ENCODE measurements around the gene DCAF11. TPM values are rescaled to one million over a fixed set of nuclear protein-coding genes. Genes with fewer than 3 reads are reported as not detected.
A peak's percentile ranks its signal among the peaks of the same experiment; 100 is the strongest.

The DCAF11 gene
- total and polyA plus RNA-seq, 2 of the 13 experiments (the other 11 are each of a cell fraction or from before 2014, with no cell fraction given) = 150 to 257 TPM

DNA sequence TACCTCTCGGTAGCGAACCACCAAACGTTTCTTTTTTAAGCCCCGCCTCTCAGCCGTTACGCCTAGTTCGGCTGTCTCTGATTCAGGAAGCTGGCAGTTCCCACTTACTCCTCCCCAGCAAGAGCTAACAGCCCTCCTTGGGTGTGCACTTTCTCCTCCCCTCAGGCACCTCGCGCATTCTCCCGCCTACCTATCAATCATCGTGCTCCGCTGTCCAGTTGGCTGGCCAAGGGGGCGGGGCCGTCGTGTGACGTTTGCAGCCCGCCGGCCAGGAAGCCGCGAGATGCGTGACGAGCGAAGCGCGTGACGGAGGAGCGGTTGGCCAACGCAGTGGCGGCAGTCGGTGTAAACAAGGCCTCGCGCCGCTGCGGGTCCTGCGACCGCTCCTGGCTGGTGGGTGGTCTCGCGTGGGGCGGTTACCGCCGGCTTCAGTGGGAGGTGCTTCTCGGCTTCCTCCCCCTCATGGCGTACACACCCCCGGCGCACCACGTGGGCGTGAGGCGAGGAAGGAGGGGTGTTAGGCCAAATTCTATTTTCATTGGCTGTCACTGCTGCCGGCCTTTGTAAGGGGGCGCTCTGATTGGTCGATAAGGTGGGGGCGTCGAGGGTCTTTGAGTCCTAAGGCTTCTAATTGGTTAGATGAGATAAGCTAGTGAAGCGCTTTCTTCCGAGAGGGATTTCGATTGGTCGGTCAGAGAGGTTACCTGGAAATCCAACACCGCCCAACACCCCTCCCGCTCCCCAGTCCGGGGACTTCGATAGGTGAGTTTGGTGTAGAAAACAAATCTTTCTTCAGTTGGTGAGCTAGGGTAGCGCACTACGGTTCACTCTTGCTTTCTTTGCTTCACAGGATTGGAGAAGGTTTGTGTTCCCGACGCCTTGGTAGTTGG lies at the start of gene DCAF11, which contains the start of gene NRL (continued):
- TF ChIP-seq AGO1 (IDR thresholded peaks at IDR 0.05; ENCODE audit: low read depth, low read length, poor library complexity, severe bottlenecking) (peak; percentile 87), RBFOX2 (IDR thresholded peaks at IDR 0.05; ENCODE audit: low read depth, low read length) (peak; percentile 100), ELF4 (CRISPR knock-in tag; IDR thresholded peaks at IDR 0.05; ENCODE audit: borderline replicate concordance) (peak; percentile 93), CSRNP2 (CRISPR knock-in tag; conservative IDR thresholded peaks at IDR 0.05; ENCODE audit: low read depth) (no peak), ZNF749 (CRISPR knock-in tag; IDR thresholded peaks at IDR 0.05; ENCODE audit: borderline replicate concordance) (peak; percentile 96), GATAD2A (CRISPR knock-in tag; IDR thresholded peaks at IDR 0.05) (peak; percentile 89; the same call in 1 of the 2 replicates), SIX1 (CRISPR knock-in tag; IDR thresholded peaks at IDR 0.05; ENCODE audit: borderline replicate concordance) (peak; percentile 94), HDAC1 (CRISPR knock-in tag; IDR thresholded peaks at IDR 0.05) (no peak), ZFP41 (CRISPR knock-in tag; IDR thresholded peaks at IDR 0.05; ENCODE audit: borderline replicate concordance) (peak; percentile 95; the same call in 1 of the 2 replicates), ZNF343 (CRISPR knock-in tag; IDR thresholded peaks at IDR 0.05) (peak; percentile 97), ZNF160 (CRISPR knock-in tag; IDR thresholded peaks at IDR 0.05) (peak; percentile 95), ZNF382 (CRISPR knock-in tag; IDR thresholded peaks at IDR 0.05; ENCODE audit: borderline replicate concordance) (no peak), KMT2A (CRISPR knock-in tag; IDR thresholded peaks at IDR 0.05) (no peak; the same call in 1 of the 2 replicates), PHB2 (IDR thresholded peaks at IDR 0.05; ENCODE audit: partially characterized antibody) (no peak), ZBTB21 (CRISPR knock-in tag; IDR thresholded peaks at IDR 0.05) (peak; percentile 99), THAP11 (CRISPR knock-in tag; IDR thresholded peaks at IDR 0.05) (peak; percentile 86), ZNF737 (CRISPR knock-in tag; IDR thresholded peaks at IDR 0.05; ENCODE audit: borderline replicate concordance) (no peak), ARNT2 (CRISPR knock-in tag; IDR thresholded peaks at IDR 0.05; ENCODE audit: low read depth) (peak; percentile 88), BRD4 (CRISPR knock-in tag; IDR thresholded peaks at IDR 0.05) (peak; percentile 99), TERF1 (CRISPR knock-in tag; IDR thresholded peaks at IDR 0.05) (no peak), ZNF12 (CRISPR knock-in tag; IDR thresholded peaks at IDR 0.05) (peak; percentile 87), PHF8 (CRISPR knock-in tag; IDR thresholded peaks at IDR 0.05) (peak; percentile 89), NRL (CRISPR knock-in tag; IDR thresholded peaks at IDR 0.05; ENCODE audit: borderline replicate concordance) (peak; percentile 98), ZNF567 (CRISPR knock-in tag; IDR thresholded peaks at IDR 0.05; ENCODE audit: borderline replicate concordance) (peak; percentile 96), ZFP62 (CRISPR knock-in tag; IDR thresholded peaks at IDR 0.05) (no peak), ZNF577 (CRISPR knock-in tag; IDR thresholded peaks at IDR 0.05; ENCODE audit: borderline replicate concordance, low read depth) (no peak)
